Caco-2 (cell line): ENCODE measurements around the gene TMEM198. TPM values are rescaled to one million over a fixed set of nuclear protein-coding genes. Genes with fewer than 3 reads are reported as not detected.

Source experiments
- BruUV-seq: library from RNA; stranded (reverse); fragments of 400-500 nt; replicated peaks from 2 replicates; lab custom pipeline; 2021; lab: Mats Ljungman, UMichigan
- CTCF ChIA-PET: fragments of 300-600 bp; sonication (Branson Sonifier 250); formaldehyde crosslinking; loops from one replicate; lab custom pipeline; 2022; ENCODE audit warnings: antibody characterized with exemption; lab: Charles Lee
- POLR2A ChIA-PET: fragments of 300-600 bp; sonication (Branson Sonifier 250); formaldehyde crosslinking; loops from one replicate; lab custom pipeline; 2022; ENCODE audit warnings: antibody characterized with exemption; lab: Charles Lee
- DNase-seq, 2 experiments: peaks; one replicate each; pipeline versions ENCODE4 v3.0.0 to v3.0.0-alpha.2; 2020 to 2022
- H3K27me3 ChIP-seq: replicated peaks from 2 replicates; pipeline ENCODE4 v1.6.0; 2011; ENCODE audit warnings: low read length; ENCODE audit not compliant: control insufficient read depth, insufficient read depth
- H3K36me3 ChIP-seq: 2 replicates; pipeline ENCODE4 v1.5.1; 2011; ENCODE audit warnings: low read length; ENCODE audit not compliant: control insufficient read depth, insufficient read depth
- H3K4me1 ChIP-seq: fragments of 250-450 bp; sonication (Bioruptor Pico); 2 replicates; pipeline ENCODE4 v1.5.1; 2020; ENCODE audit warnings: mild to moderate bottlenecking
- H3K4me3 ChIP-seq: 2 replicates; pipeline ENCODE4 v1.5.1; 2011; ENCODE audit warnings: low read depth, mild to moderate bottlenecking, control low read depth, low read length
- H3K9me3 ChIP-seq: fragments of 250-450 bp; sonication (Bioruptor Pico); 2 replicates; pipeline ENCODE4 v1.5.1; 2020; ENCODE audit warnings: mild to moderate bottlenecking, moderate library complexity
- H3K27ac Mint-ChIP-seq: one replicate; pipeline ENCODE4 v1.8.0; 2022; ENCODE audit warnings: mixed read lengths; ENCODE audit not compliant: unreplicated experiment
- H3K27me3 Mint-ChIP-seq: one replicate; pipeline ENCODE4 v1.8.0; 2022; ENCODE audit warnings: mixed read lengths; ENCODE audit not compliant: insufficient read depth, unreplicated experiment
- H3K36me3 Mint-ChIP-seq: one replicate; pipeline ENCODE4 v1.8.0; 2022; ENCODE audit warnings: mild to moderate bottlenecking, mixed read lengths; ENCODE audit not compliant: insufficient read depth, unreplicated experiment
- H3K4me1 Mint-ChIP-seq: one replicate; pipeline ENCODE4 v1.8.0; 2022; ENCODE audit warnings: low read depth, mixed read lengths; ENCODE audit not compliant: unreplicated experiment
- H3K4me3 Mint-ChIP-seq: one replicate; pipeline ENCODE4 v1.8.0; 2022; ENCODE audit warnings: mild to moderate bottlenecking, moderate library complexity, mixed read lengths; ENCODE audit not compliant: unreplicated experiment
- H3K9me3 Mint-ChIP-seq: one replicate; pipeline ENCODE4 v1.8.0; 2022; ENCODE audit warnings: mixed read lengths; ENCODE audit not compliant: unreplicated experiment
- intact Hi-C: fragments of 100-400 bp; cut with micrococcal nuclease; formaldehyde crosslinking; loops from one replicate; pipeline ENCODE4 v1.10.0; 2022; ENCODE audit not compliant: unreplicated experiment
- total RNA-seq: library from RNA; stranded (reverse); gene quantifications from 2 replicates; pipeline ENCODE4 v1.2.3, GENCODE V29; 2022
- TF ChIP-seq, protein P1 (sequence below), 2 experiments: fragments of 200-600 bp in 1 of 2; IDR thresholded peaks; 1 replicate in 1 of 2; 2 replicates in 1 of 2; pipeline versions ENCODE4 v1.5.1 to v1.8.0; 2011 to 2022; ENCODE audit warnings: antibody characterized with exemption in 1 of 2, control low read depth in 1 of 2, inconsistent platforms in 1 of 2, low read depth in 1 of 2, low read length in 1 of 2, mild to moderate bottlenecking in 1 of 2, moderate library complexity in 1 of 2; ENCODE audit not compliant: insufficient read depth in 1 of 2, severe bottlenecking in 1 of 2, unreplicated experiment in 1 of 2

TMEM198 gene
- total RNA-seq, 1 experiment from 2014 or later, result 8.5 TPM

- DNase-seq, result no peak
- POLR2A ChIA-PET, result interaction anchor here (1.3 kb wide), 1 partner anchor 18 kb away, joined by 8 read pairs; the partner anchor contains the start of gene GMPPA
- TF ChIP-seq, protein P1, sequence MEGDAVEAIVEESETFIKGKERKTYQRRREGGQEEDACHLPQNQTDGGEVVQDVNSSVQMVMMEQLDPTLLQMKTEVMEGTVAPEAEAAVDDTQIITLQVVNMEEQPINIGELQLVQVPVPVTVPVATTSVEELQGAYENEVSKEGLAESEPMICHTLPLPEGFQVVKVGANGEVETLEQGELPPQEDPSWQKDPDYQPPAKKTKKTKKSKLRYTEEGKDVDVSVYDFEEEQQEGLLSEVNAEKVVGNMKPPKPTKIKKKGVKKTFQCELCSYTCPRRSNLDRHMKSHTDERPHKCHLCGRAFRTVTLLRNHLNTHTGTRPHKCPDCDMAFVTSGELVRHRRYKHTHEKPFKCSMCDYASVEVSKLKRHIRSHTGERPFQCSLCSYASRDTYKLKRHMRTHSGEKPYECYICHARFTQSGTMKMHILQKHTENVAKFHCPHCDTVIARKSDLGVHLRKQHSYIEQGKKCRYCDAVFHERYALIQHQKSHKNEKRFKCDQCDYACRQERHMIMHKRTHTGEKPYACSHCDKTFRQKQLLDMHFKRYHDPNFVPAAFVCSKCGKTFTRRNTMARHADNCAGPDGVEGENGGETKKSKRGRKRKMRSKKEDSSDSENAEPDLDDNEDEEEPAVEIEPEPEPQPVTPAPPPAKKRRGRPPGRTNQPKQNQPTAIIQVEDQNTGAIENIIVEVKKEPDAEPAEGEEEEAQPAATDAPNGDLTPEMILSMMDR (IDR thresholded peaks at IDR 0.05; ENCODE audit: insufficient read depth in 1 of 2, low read depth in 1 of 2, low read length in 1 of 2, severe bottlenecking in 1 of 2, unreplicated experiment in 1 of 2), result no peak
- Mint-ChIP-seq H3K4me1 (peaks cover 20% of the 10 kb centered on the region), H3K9me3 (no peaks in the 10 kb centered on the region), H3K27ac (no peak overlapping the region), H3K36me3 (no peaks in the 10 kb centered on the region), H3K4me3 (no peak overlapping the region), H3K27me3 (peaks cover 32% of the 10 kb centered on the region)
- BruUV-seq, result no TSS peak
- CTCF ChIA-PET, result interaction anchor here (0.7 kb wide), 2 partner anchors 19 to 58 kb away, joined by 3 to 7 read pairs; partner anchors contain the start of gene GMPPA
- intact Hi-C loops, result no loop called here
- Histone ChIP-seq H3K9me3 (no peaks in the 10 kb centered on the region), H3K27me3 (peaks cover 5% of the 10 kb centered on the region; the same call in 1 of the 2 replicates), H3K4me1 (peaks cover 19% of the 10 kb centered on the region), H3K4me3 (no peak overlapping the region), H3K36me3 (no peaks in the 10 kb centered on the region)
Measured at GRCh38 chr2:219516888-219517287, 26.9 kb upstream of the TMEM198 start.

- Mint-ChIP-seq H3K36me3 (no peaks in the 10 kb centered on the region), H3K9me3 (no peaks in the 10 kb centered on the region), H3K27ac (no peak overlapping the region), H3K4me3 (no peak overlapping the region), H3K27me3 (peaks cover 27% of the 10 kb centered on the region), H3K4me1 (peaks cover 24% of the 10 kb centered on the region)
- no peaks in the 10 kb centered on the region for H3K36me3 ChIP-seq
- BruUV-seq, result no TSS peak
- POLR2A ChIA-PET, result no interaction called here
- no peaks in the 10 kb centered on the region; the same call in 1 of the 2 replicates for H3K27me3 ChIP-seq
- CTCF ChIA-PET, result interaction anchor here (0.5 to 3.9 kb wide), 5 partner anchors 8 to 76 kb away, joined by 3 to 49 read pairs (median 6); partner anchors contain the start of gene GMPPA
- TF ChIP-seq, protein P1 (IDR thresholded peaks at IDR 0.05; ENCODE audit: insufficient read depth in 1 of 2, low read depth in 1 of 2, low read length in 1 of 2, severe bottlenecking in 1 of 2, unreplicated experiment in 1 of 2), result no peak
- H3K4me3 ChIP-seq, result no peak overlapping the region
- intact Hi-C loops, result no loop called here
- H3K4me1 ChIP-seq, result peaks cover 21% of the 10 kb centered on the region
- no peaks in the 10 kb centered on the region for H3K9me3 ChIP-seq
- no peak for DNase-seq
Measured at GRCh38 chr2:219517954-219518778, 25.7 kb upstream of the TMEM198 start.

- Mint-ChIP-seq H3K4me1 (peaks cover 13% of the 10 kb centered on the region), H3K9me3 (no peaks in the 10 kb centered on the region), H3K4me3 (no peak overlapping the region), H3K27me3 (peaks cover 16% of the 10 kb centered on the region), H3K27ac (no peak overlapping the region), H3K36me3 (no peaks in the 10 kb centered on the region)
- intact Hi-C loops, result no loop called here
- BruUV-seq, result no TSS peak
- no peak overlapping the region for H3K4me3 ChIP-seq
- no peaks in the 10 kb centered on the region; the same call in 1 of the 2 replicates for H3K27me3 ChIP-seq
- H3K36me3 ChIP-seq, result no peaks in the 10 kb centered on the region
- TF ChIP-seq, protein P1 (IDR thresholded peaks at IDR 0.05; ENCODE audit: insufficient read depth in 1 of 2, low read depth in 1 of 2, low read length in 1 of 2, severe bottlenecking in 1 of 2, unreplicated experiment in 1 of 2), result no peak
- ChIA-PET CTCF (interaction anchor here (1.2 to 3.9 kb wide), 4 partner anchors 8 to 43 kb away, joined by 4 to 49 read pairs (median 17); partner anchors contain the start of gene GMPPA), POLR2A (no interaction called here)
- peaks cover 12% of the 10 kb centered on the region for H3K4me1 ChIP-seq
- no peak for DNase-seq
- no peaks in the 10 kb centered on the region for H3K9me3 ChIP-seq
Measured at GRCh38 chr2:219519526-219519916, 24.3 kb upstream of the TMEM198 start.
